SK-N-SH (cell line): ENCODE data around the gene MCF2L.

ENCODE experiments used
- ELF1 ChIP-seq: IDR thresholded peaks from 2 replicates; pipeline ENCODE4 v1.4.0; 2012
- FOSL2 ChIP-seq: IDR thresholded peaks from 2 replicates; pipeline ENCODE4 v1.4.0; 2012; ENCODE audit warnings: low read depth, mild to moderate bottlenecking, moderate library complexity, borderline replicate concordance
- RFX5 ChIP-seq: IDR thresholded peaks from 2 replicates; pipeline ENCODE4 v1.6.1; 2012; ENCODE audit warnings: mild to moderate bottlenecking, improper control_type of control experiment, low read length

GRCh38 chr13:113020323-113021080, 51.5 kb downstream of the MCF2L start:
- no peak for TF ChIP-seq FOSL2
- no peak for TF ChIP-seq ELF1
- TF ChIP-seq RFX5, result no peak
